Psoas muscle (tissue), 8 donors: ENCODE measurements around the gene FOXL1. TPM values are rescaled to one million over a fixed set of nuclear protein-coding genes. Genes with fewer than 3 reads are reported as not detected.

Source experiments
- ATAC-seq, 4 donors: fragments of 200-7000 bp; cut with Tn5 transposase; one replicate each; pipeline ENCODE4 v1.9.1; 2020; ENCODE audit warnings: moderate library complexity in 3 of 4, mild to moderate bottlenecking in 2 of 4
- DNase-seq, 2 donors: peaks; one replicate each; pipeline ENCODE4 v3.0.0-alpha.2; 2020
- H3K27ac ChIP-seq: fragments of 200-600 bp; one replicate; pipeline ENCODE4 v1.8.0; 2022
- H3K27me3 ChIP-seq, 3 donors: fragments of 200-600 bp in 1 of 3; one replicate each; pipeline versions ENCODE4 v1.6.1 to v1.8.0; 2013 to 2022; ENCODE audit warnings: low read length in 2 of 3, mild to moderate bottlenecking in 2 of 3, moderate library complexity in 1 of 3; ENCODE audit not compliant: insufficient read depth in 3 of 3
- H3K36me3 ChIP-seq, 2 donors: fragments of 200-600 bp in 1 of 2; one replicate each; pipeline versions ENCODE4 v1.6.1 to v1.8.0; 2013 to 2022; ENCODE audit warnings: low read depth in 1 of 2, mild to moderate bottlenecking in 1 of 2, moderate library complexity in 1 of 2; ENCODE audit not compliant: insufficient read depth in 1 of 2
- H3K4me1 ChIP-seq: fragments of 200-600 bp; one replicate; pipeline ENCODE4 v1.8.0; 2022
- H3K4me3 ChIP-seq: fragments of 200-600 bp; one replicate; pipeline ENCODE4 v1.8.0; 2022; ENCODE audit warnings: mild to moderate bottlenecking
- H3K9me3 ChIP-seq: fragments of 200-600 bp; one replicate; pipeline ENCODE4 v1.8.0; 2022
- WGBS, 3 donors: extraction: QIAGEN DNeasy Blood & Tissue Kit; methylation state at CpG; one replicate each; pipeline versions ENCODE4 v1.1.6 to v1.1.7; 2013; 5-methylcytosine and 5-hydroxymethylcytosine counted together
- intact Hi-C, 2 donors: fragments of 100-400 bp; cut with DNase I; formaldehyde crosslinking; loops; one replicate each; pipeline versions ENCODE4 v1.11.0 to v1.14.2; 2022
- polyA plus RNA-seq, 3 donors: library from polyadenylated mRNA; stranded (reverse); fragments of 200-250 nt; gene quantifications; one replicate each; pipeline ENCODE4 v1.2.3, GENCODE V29; 2013
- total RNA-seq, 4 donors: library from RNA; stranded (reverse); fragmentation: NEBNext Ultra II Directional in 2 of 4; extraction: Animal tissue kit (Norgen Biotek cat#: 25700) in 2 of 4; gene quantifications; one replicate each; pipeline versions ENCODE4 v1.2.1 to v1.2.4, GENCODE V29; 2021 to 2023
- TF ChIP-seq, protein P1 (sequence below): fragments of 200-600 bp; IDR thresholded peaks from one replicate; pipeline ENCODE4 v1.8.0; 2022; ENCODE audit warnings: antibody characterized with exemption
- donor health status: healthy with polysubstance abuse.
- donor health status: DM: no; HTN: no; CAD: no; lungs with moderate emphysema.
- donor health status: Bipolar disorder and iron deficiency.
- donor health status: healthy.
- donor health status: DM: yes; HTN: yes; CAD: no.
- donor health status: DM: no; HTN: no; CAD: no.
- donor health status: DM: no; HTN: no; CAD: no.
- donor health status: DM: yes; HTN: yes; CAD: no.

The FOXL1 gene
- total and polyA plus RNA-seq, 7 donors = 0.12 to 1.3 (median 0.22) TPM

DNA sequence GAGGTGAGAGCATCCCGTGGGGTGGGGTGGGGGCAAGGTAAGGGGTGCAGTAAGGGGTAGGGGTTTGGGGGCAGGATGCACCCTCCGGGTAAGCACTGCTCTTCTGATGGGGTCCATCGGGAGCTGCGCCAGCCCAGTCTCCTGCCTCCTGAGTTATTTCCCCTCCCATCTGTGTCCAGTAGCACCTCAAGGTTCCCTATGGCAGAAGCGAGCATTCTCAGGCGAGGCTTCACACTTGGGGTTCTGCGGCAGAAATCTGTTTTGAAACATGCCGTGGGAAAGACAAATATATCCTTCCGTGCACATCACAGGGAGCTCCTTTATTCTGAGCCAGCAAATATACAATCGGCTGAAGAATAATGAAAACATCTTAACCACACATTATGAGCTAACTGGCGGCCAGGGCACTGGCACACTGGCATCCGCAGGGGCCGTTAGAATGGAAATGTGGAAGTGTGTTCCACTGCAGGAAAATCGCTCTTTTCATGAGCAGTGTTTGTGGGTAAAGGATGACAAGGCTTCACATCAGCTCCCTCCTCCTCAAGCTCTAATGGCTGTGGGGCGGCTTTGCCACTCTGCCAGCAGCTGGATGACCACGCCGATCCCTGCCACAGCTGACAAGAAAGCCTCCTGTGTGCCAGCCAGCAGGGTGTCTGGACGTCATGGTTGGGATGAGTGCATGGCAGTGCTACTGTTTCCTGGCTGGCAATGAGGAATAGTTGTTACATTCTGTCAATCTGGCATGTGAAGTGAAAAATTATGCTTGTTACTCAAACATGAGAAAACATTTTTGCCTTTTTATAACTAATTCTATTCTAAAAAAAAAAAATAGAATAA is 43.4 kb upstream of the FOXL1 start:
- TF ChIP-seq, protein P1, sequence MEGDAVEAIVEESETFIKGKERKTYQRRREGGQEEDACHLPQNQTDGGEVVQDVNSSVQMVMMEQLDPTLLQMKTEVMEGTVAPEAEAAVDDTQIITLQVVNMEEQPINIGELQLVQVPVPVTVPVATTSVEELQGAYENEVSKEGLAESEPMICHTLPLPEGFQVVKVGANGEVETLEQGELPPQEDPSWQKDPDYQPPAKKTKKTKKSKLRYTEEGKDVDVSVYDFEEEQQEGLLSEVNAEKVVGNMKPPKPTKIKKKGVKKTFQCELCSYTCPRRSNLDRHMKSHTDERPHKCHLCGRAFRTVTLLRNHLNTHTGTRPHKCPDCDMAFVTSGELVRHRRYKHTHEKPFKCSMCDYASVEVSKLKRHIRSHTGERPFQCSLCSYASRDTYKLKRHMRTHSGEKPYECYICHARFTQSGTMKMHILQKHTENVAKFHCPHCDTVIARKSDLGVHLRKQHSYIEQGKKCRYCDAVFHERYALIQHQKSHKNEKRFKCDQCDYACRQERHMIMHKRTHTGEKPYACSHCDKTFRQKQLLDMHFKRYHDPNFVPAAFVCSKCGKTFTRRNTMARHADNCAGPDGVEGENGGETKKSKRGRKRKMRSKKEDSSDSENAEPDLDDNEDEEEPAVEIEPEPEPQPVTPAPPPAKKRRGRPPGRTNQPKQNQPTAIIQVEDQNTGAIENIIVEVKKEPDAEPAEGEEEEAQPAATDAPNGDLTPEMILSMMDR = no peak
- ATAC-seq (peak in 3 of 4 donors; percentile 60 to 77 (median 74)), DNase-seq (no peak)
- no peak overlapping the region for H3K27ac ChIP-seq
- no peak overlapping the region for H3K4me3 ChIP-seq
- 67 to 69% (median 67%) methylated on average over 18 of the region's 18 CpGs for WGBS, 3 donors
- H3K36me3 ChIP-seq = peaks cover 2 to 72% of the 10 kb centered on the region in 2 donors
- H3K4me1 ChIP-seq = no peaks in the 10 kb centered on the region
- intact Hi-C loops = no loop called here
- no peaks in the 10 kb centered on the region for H3K9me3 ChIP-seq
- H3K27me3 ChIP-seq = no peaks in the 10 kb centered on the region

- Histone ChIP-seq H3K27me3 (no peaks in the 10 kb centered on the region), H3K4me3 (no peak overlapping the region), H3K27ac (no peak overlapping the region), H3K4me1 (no peaks in the 10 kb centered on the region), H3K36me3 (peaks cover 2 to 81% of the 10 kb centered on the region in 2 donors), H3K9me3 (no peaks in the 10 kb centered on the region)
- DNase-seq (no peak), ATAC-seq (no peak)
- intact Hi-C loops = no loop called here
- 97 to 98% (median 98%) methylated on average over 17 of the region's 17 CpGs for WGBS, 3 donors
- TF ChIP-seq, protein P1 = no peak
These were observed 41.7 kb upstream of the FOXL1 start for GRCh38 chr16:86536621-86537020.

DNA sequence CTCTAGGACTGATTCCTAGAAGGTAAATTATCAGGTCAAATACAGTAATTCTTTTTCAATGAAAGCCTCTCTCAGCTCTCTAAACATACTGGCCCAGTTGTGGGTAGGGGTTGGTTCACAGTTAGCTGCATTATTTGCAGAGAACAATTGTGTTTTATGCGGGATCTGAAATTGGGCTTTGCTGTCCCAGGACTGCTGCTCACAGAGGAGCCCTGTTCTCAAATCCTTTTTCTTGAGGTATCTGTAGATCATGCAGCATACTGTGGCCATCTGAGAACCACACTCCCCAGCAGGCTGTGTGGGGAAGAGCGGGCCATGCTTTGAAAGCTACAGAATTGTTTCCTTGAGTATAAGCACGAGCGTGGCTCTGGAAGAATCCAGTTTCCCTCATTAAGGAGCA is 40.9 kb upstream of the FOXL1 start:
- 96 to 98% (median 97%) methylated on average over 4 of the region's 4 CpGs for WGBS, 3 donors
- Histone ChIP-seq H3K27ac (no peak overlapping the region), H3K4me3 (no peak overlapping the region), H3K27me3 (no peaks in the 10 kb centered on the region), H3K9me3 (no peaks in the 10 kb centered on the region), H3K36me3 (peaks cover 2 to 81% of the 10 kb centered on the region in 2 donors), H3K4me1 (no peaks in the 10 kb centered on the region)
- ATAC-seq (no peak), DNase-seq (no peak)
- intact Hi-C loops = no loop called here
- TF ChIP-seq, protein P1 = no peak

GRCh38 chr16:86538196-86538780 is 40.1 kb upstream of the FOXL1 start:
- intact Hi-C loops = no loop called here
- Histone ChIP-seq H3K4me1 (no peaks in the 10 kb centered on the region), H3K36me3 (peaks cover 2 to 82% of the 10 kb centered on the region in 2 donors), H3K27ac (no peak overlapping the region), H3K4me3 (no peak overlapping the region), H3K27me3 (no peaks in the 10 kb centered on the region), H3K9me3 (no peaks in the 10 kb centered on the region)
- WGBS, 3 donors = 90 to 93% (median 92%) methylated on average over 16 to 17 of the region's 17 CpGs
- TF ChIP-seq, protein P1 = no peak
- ATAC-seq = peak in 1 of 4 donors; percentile 33
- DNase-seq = no peak
